HepG2 (cell line): ENCODE results near the gene PCDHB7.
"Not testable (repeated sequence)": the region's sequence is repeated elsewhere in the genome, so short reads cannot be mapped to it uniquely, and the experiment has no call there.

Source experiments
- ATF6 ChIP-seq: sonication (generic); formaldehyde crosslinking; conservative IDR thresholded peaks from 2 replicates; pipeline ENCODE4 v1.4.0; 2020; ENCODE audit warnings: missing genetic modification reagents
- CTCF ChIP-seq: sonication (generic); formaldehyde crosslinking; IDR thresholded peaks from 2 replicates; pipeline ENCODE4 v1.5.0; 2020; ENCODE audit warnings: mild to moderate bottlenecking, missing genetic modification reagents, moderate library complexity
- DMAP1 ChIP-seq: IDR thresholded peaks from 2 replicates; pipeline ENCODE4 v1.6.1; 2016
- ELF4 ChIP-seq: sonication (generic); formaldehyde crosslinking; IDR thresholded peaks from 2 replicates; pipeline ENCODE4 v1.5.0; 2020; ENCODE audit warnings: missing genetic modification reagents, mild to moderate bottlenecking, moderate library complexity, borderline replicate concordance
- POLR2A ChIP-seq, 2 experiments: IDR thresholded peaks; 2 replicates each; pipeline ENCODE4 v1.6.1; 2011; ENCODE audit warnings: low read depth in 2 of 2, low read length in 2 of 2, mild to moderate bottlenecking in 1 of 2, moderate library complexity in 1 of 2; ENCODE audit not compliant: insufficient read depth in 1 of 2
- POLR2AphosphoS5 ChIP-seq: IDR thresholded peaks from 2 replicates; pipeline ENCODE4 v1.6.1; 2012; ENCODE audit warnings: low read depth, low read length
- RNF2 ChIP-seq: fragments of 450-650 bp; conservative IDR thresholded peaks from 2 replicates; pipeline ENCODE4 v1.6.1; 2016; ENCODE audit warnings: low read depth
- SUZ12 ChIP-seq: fragments of 150-350 bp; IDR thresholded peaks from 2 replicates; pipeline ENCODE4 v1.6.1; 2014; ENCODE audit warnings: low read depth, low read length
- ZBTB38 ChIP-seq: sonication (generic); formaldehyde crosslinking; IDR thresholded peaks from 2 replicates; pipeline ENCODE4 v1.5.1; 2020; ENCODE audit warnings: mild to moderate bottlenecking, missing genetic modification reagents
- ZNF629 ChIP-seq: sonication (generic); formaldehyde crosslinking; conservative IDR thresholded peaks from 2 replicates; pipeline ENCODE4 v1.5.0; 2020; ENCODE audit warnings: missing genetic modification reagents

GRCh38 chr5:141225421-141225820 lies 53.0 kb downstream of the PCDHB7 start:
- TF ChIP-seq DMAP1 (CRISPR knock-in tag); SUZ12; POLR2AphosphoS5; ZBTB38 (CRISPR knock-in tag); ATF6 (CRISPR knock-in tag); POLR2A (IDR thresholded peaks at IDR 0.05; ENCODE audit: insufficient read depth in 1 of 2, low read depth in 2 of 2, low read length in 2 of 2); ZNF629; CTCF (CRISPR knock-in tag); RNF2; ELF4 (CRISPR knock-in tag): not testable (repeated sequence)
